Stimulated activated CD4-positive, alpha-beta T cell treated with anti-CD3 and anti-CD28 coated beads, Interleukin-1b, Interleukin-23, amount 100 ng/mL, for 24 hours (primary cell): ENCODE measurements around the gene INAFM1.
"Not testable (repeated sequence)": the region's sequence is repeated elsewhere in the genome, so short reads cannot be mapped to it uniquely, and the experiment has no call there.

Source experiments
- DNase-seq, 4 experiments: peaks; one replicate each; pipeline ENCODE4 v3.0.0-alpha.2; 2020; ENCODE audit warnings: low read depth in 4 of 4, low spot score in 1 of 4

Gene INAFM1

DNA sequence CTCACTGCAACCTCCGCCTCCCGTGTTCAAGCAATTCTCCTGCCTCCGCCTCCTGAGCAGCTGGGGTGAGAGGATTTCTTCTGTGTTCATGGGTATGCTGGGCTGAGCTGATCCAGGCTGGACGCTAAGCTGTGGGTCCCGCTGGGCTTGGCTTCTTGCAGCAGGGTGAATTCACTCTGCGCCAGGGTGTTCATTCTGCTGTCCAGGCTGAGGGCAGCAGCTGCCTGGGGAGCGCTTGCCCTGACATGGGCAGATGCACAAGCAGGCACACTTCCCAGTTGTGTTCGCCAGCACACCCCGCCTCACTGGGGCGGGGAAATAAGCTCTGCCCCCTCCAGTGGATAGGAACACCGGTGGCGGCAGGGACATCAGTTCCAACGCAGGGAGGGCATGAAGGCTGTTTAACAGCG is 7.3 kb upstream of the INAFM1 start:
- DNase-seq, result no peak

DNA sequence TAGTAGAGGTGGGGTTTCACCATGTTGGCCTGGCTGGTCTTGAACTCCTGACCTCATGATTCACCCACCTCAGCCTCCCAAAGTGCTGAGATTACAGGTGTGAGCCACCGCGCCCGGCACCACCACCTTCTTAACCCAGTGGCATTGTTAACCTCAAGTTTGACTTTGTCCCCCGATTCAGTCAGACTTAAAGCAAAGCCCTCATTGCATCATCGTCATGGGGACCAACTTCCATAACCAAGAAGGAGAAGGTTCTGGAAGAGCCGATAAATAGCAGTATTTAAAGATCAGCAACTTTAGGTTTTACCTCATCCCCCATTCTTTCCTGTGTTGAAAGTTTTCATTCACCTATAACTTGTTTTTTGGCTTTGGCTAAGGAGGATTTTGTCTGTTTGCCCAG is 6.7 kb upstream of the INAFM1 start:
- DNase-seq, result no peak

DNA sequence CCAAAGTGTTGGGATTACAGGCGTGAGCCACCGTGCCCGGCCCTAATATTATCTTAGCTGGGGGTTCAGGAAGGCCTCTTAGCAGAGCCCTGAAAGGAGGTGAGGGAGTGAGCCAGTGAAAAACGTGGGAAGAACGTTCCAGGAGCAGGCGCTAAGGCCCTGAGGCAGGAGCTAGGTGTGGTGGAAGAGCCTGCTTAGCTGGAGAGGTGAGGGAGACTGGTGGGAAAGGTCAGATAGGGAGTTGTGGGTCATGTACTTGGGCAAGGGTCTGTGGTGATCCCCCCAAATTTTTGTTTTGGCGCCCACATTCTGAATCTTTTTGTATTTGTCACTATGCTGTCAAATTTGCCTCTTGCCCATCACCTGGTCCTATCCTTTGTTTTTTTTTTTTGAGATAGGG is 5.1 kb upstream of the INAFM1 start:
- no peak for DNase-seq

DNA sequence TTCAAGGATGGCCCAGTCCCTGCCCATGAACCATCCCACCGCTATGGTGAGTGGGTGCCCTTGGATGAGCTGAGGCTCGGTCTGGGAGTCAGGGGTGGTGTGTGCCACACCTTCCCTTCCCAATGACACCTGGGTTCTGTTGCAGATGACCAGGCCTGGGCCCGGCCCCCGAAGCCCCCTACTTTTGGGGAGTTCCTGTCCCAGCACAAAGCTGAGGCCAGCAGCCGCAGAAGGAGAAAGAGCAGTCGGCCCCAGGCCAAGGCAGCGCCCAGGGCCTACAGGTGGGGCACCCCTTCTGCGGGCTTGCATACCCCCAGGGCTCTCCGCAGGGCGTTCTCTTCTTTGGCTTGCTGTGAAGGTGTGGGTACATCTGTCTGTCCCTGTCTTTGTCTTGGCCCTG is 4.3 kb upstream of the INAFM1 start:
- DNase-seq, result no peak

DNA sequence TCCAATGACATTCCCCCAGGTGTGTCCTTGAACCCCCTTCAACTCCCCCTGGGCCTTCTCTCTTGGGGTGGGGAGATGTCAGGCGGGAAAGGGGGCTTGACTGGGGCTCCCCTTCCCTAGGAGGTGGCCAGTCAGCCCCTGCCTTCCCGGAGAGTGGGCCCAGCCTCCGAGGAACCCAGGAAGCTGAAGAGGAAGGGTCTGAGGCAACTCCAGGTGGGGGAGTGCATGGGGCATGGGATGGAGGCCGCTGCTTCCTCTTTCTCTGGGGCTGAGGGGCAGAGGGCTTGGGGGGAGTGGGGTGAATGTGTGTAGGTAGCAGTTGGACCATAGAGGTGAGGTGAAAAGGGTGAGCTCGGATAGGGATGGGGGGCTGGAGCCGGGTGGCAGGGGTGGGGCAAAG is 2.7 kb upstream of the INAFM1 start:
- DNase-seq, result no peak

DNA sequence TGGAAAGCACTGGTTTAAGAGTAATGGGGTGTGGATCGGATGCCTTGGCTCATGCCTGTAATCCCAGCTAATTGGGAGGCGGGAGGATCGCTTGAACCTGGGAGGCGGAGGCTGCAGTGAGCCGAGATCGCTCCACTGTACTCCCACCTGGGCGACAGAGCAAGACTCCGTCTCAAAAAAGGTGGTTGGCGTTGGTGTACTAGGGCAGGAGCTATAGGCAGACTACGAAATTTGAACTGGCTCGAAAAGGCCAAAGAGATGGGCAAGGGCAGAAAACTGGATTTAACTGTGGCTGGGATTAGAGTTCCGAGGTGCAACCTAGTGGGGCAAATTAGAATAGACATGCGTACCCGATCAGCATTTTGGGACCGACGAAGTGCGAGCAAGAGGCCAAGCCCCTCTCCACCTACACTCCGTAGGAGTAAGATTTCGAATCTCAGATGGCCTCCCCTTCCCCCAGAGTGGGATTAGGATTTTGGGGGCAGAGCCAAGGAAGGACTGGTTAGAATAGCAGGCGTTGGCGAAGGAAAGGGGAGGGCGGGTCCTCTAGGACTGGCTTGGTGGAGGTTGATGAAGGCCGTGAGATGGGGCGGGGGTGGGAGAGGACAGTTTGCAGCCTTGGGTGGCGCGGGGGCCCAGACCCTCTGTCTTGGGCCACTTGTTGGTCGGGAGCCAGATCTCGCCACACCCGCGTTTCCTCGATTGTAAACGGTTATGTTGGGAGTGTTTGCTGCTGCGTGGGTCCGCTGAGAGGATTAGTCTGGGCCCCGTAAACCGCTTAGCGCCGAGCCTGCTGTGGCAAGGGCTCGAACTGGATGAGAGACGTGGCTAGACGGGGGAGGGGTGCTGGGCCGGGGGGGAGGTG is 2.0 kb upstream of the INAFM1 start:
- DNase-seq, result peak in 1 of 4 experiments; percentile 48

DNA sequence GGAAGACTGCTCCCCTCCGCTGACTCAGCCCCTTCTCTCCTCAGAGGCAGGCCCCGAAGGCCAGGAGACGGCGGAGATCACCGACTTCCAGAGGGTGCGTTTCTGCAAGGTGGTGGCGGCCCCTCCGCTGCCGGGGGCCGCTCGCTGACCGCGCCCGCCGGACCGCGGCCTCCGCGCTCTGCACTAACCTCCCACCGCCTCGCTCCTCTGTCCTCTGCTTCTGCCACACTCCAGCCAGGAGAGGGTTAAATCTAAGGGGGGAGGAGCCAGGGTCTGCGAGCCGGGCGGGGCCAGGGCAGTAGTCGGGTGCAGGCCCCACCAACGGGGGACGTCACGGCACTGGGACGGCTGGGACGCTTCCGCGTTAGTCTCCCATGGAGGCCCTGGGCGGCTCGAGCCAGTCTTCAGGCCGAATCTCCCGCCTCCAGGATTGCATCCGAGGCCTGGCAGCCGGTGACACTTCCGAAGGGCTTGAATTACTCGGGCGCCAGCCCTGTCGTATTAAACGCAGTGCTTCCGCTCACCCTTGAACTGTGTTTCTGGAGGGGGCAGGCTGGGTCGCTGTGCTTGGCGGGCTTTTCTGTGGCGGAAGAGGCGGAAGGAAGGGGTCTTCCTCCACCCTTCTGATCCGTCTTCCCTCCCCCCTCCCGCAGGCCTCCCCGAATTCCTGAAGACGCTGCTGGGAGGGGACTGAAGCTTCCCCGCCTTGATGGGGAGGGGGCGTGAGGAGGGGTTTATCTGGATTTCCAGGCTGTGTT is 1.2 kb upstream of the INAFM1 start:
- peak; percentile 63 to 87 (median 74) for DNase-seq

DNA sequence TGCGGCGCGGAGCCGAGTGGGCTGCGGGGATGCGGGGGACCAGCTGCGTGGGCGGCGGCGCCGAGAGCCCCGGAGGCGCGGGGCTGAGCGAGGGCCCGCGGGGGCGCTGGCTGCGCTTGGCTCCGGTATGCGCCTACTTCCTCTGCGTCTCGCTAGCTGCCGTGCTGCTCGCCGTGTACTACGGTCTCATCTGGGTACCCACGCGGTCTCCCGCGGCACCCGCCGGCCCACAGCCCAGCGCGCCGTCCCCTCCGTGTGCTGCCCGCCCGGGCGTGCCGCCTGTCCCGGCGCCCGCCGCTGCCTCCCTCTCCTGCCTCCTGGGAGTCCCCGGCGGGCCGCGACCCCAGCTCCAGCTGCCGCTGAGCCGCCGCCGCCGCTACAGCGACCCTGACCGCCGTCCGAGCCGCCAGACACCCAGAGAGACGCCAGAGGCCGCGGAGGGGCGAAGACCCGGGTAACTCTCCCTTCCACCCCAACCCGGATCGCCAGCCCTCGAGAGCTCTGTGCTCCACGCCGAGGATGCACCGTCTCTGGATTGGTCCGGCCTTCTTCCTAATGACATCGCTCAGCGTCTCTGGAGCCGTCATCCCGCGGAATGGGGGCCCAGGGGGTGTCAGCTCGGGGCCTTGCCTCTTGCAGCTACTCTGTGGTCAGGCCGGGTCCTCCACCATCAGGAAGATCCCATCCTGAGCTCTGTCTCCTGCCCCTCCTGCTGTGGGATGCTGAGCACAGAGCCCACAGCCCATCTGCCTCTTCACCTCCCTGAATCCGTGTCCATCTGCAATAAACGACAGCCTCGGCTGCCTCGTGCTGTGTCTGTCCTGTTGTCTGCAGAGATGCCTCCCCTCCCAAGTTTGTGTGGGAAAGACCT is 441 bp downstream of the INAFM1 start:
- no peak for DNase-seq

DNA sequence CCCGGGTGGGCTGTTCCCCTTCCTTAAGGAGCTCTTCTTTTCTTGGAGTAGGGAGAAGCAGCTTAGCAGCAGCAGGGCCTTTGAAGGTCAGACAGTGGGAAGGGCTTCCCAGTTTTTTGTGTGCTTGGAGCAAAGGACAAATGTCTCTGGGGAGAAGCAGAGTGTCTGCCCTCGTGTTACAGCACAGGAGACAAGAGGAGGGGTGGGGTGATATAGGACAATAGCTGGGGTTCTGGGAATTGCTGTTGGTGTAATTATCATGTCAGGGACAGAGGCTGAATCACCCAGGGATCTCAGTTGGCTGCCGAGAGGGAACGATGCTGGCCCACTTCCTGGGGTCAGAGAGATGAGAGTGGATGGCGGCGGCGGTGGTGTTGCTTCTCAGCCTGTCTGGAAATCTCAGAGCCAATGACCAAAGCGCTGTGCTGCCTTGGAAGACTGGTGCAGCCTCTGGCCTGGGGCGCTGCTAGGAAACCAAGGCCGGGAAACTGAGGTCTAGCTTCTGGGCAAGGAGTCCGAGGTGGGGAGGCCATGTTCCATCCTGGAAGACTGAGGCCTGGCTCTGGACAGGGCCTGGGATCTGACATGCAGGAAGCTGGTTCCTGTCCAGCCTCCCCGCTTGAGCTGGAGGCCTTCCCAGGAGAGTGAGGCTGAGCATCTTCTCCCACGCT is 1.2 kb downstream of the INAFM1 start:
- DNase-seq, result no peak

DNA sequence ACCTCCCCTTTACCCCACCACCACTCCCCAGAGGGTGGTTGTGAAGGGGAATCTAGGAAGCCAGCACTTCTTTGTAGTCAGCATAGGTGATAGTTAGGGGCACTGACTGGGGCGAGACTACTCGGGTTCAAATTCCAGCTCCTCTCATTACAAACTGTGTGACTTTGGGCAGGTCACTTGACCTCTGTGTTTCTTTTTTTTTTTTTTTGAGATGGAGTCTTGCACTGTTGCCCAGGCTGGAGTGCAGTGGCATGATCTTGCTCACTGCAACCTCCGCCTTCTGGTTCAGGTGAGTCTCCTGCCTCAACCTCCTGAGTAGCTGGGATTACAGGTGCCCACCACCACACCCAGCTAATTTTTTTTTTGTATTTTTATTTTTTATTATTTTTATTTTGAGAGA is 1.8 kb downstream of the INAFM1 start:
- not testable (repeated sequence) for DNase-seq

DNA sequence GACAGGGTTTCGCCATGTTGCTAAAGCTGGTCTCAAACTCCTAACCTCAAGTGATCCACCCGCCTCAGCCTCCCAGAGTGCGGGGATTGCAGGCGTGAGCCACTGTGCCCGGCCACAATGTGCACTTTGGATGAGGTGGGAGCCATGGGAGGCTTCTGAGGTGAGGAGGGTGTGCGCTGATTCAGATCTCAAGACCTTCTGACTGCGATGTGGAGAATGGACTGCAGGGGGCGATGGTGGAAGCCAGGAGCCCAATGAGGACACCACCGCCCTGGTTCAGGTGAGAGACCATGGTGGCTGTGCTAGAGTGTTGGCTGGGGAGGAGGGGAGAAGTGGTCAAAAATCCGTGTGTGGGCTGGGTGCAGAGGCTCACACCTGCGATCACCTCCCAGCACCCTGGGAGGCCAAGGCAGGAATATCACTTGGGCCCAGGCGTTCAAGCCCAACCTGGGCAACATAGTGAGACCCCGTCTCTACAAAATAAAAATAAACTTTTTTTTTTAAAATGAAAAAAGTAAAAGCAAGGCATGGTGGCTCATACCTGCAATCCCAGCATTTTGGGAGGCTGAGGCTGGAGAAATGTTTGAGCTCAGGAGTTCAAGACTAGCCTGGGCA is 5.6 kb downstream of the INAFM1 start:
- peak in 2 of 4 experiments; percentile 45 for DNase-seq

DNA sequence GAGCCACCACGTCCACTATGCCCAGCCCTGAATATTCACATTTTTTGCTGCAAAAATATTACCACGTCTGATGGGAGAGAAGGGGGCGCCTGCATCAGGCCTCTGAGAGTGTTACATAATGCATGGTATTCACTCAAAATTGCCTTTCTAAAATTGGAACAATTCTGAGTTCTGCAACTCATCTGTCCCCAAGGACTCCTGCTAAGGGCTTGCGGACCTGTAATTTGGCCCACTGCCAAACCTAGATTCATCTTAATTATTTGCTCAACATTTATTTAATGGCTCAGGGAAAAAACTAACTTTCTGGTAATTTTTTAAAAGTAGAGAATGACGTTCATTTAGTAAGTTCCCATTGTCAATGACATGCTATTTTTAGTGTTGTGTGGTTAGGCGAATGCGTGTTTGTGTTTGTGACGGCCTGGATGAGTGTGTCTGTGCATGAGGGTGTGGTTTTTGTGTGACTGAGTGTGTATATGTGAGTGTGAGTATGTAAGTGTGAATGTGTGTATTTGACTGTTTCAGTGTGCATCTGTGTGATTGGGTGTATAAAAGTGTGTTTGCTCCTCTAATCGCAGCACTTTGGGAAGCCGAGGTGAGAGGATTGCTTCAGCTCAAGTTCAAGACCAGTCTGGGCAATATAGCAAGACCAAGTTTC is 8.8 kb downstream of the INAFM1 start:
- DNase-seq, result no peak

DNA sequence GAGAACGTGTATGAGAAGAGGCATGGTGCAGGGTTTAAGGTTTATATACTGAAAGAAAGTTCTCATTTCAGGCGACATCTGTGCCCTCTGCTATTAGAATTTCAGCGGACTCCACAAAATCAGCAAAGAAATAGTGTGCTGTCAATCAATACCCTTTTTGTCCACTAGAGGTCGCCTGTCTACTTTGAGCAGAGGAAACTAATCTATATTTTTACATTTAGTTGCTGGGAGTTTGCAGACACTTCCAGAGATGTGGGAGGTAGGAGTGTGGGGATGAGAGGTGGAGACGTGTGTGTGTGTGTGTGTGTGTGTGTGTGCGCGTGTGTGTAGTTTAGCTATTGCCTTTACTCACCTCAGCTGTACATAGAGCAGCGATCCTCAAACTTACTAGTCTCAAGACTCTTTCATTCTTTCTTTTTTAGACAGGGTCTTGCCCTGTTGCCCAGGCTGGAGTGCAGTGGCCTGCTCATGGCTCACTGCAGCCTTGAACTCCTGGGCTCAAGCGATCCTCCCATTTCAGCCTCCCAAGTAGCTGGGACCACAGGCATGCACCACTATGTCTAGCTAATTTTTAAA is 9.7 kb downstream of the INAFM1 start:
- DNase-seq, result peak in 2 of 4 experiments; percentile 46 to 51

DNA sequence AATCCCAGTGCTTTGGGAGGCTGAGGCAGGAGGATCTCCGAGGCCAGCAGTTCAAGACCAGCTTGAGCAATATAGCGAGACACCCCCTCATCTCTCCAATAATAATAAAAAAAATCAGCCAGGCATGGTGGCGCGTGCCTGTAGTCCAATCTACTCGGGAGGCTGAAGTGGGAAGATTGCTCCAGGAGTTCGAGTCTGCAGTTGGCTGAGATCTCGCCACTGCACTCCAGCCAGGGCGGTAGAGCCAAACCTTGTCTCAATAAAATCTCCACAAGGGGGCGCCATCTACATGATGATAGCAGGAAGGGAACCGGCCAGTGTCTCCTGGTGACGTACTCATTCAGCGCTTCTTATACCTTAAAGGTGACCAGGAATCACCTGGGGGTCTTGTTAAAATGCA is 21.4 kb downstream of the INAFM1 start:
- DNase-seq, result peak; percentile 63 to 86 (median 68)

DNA sequence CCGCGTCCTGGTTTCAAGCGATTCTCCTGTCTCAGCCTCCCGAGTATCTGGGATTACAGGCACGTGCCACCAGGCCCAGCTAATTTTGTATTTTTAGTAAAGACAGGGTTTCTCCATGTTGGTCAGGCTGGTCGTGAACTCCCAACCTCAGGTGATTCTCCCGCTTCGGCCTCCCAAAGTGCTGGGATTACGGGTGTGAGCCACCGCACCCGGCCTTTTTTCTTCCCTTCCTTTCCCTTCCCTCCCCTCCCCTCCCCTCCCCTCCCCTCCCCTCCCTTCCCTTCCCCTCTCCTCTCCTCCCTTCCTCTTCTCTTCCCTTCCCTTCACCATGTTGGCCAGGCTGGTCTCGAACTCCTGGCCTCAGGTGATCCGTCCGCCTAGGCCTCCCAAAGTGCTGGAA is 26.2 kb downstream of the INAFM1 start:
- DNase-seq, result not testable (repeated sequence)

DNA sequence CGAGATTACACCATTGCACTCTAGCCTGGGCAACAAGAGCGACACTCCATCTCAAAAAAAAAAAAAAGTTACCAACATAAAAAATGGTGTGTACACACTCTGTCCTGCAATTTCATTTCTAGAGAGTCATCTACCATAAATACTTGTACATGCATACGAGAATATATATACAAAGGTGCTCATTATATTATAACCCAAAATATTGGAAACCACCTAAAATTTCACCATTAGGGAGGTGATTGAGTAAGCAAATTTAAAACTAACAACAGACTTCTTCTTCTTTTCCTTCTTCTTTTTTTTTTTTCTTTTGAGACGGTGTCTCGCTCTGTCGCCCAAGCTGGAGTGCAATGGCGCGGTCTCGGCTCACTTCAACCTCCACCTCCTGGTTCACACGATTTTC is 27.6 kb downstream of the INAFM1 start:
- no peak for DNase-seq

DNA sequence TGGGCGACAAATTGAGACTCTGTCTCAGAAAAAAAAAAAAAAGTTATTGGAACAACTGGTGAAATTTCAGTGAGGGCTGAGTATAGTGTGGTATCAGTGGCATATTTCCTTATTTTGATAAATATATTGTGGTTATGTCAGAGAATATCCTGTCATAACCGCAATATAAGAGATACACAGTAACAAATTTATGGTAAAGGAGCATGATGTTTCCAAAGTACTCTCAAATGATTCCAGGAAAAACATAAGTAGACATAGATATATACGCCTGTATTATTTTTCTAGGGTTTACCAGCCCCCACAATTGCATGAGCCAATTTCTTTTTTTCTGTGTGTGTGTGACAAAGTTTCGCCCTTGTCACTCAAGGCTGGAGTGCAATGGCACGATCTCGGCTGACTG is 29.3 kb downstream of the INAFM1 start:
- DNase-seq, result no peak

DNA sequence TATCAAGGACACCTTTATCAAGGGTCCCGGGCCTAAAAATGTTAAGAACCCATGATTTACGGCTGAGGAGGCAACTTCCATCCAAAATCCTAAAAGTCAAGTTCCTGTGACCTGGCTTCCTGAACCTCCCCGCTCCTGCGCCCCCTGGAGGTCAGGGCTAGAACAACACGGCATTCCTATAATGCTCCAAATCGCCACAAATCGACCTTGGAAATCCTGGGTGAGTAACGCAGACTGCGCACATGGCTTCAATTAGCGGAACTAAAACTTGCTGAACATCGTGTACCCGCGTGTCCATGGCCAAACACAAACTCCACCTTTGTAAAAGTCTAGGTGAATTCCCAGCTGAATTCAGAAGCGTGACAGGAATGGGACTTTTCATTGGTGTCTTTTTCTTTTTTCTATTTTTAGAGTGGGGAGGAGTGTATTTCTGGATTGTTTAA is 30.6 kb downstream of the INAFM1 start:
- DNase-seq, result peak; percentile 19 to 37 (median 31)

DNA sequence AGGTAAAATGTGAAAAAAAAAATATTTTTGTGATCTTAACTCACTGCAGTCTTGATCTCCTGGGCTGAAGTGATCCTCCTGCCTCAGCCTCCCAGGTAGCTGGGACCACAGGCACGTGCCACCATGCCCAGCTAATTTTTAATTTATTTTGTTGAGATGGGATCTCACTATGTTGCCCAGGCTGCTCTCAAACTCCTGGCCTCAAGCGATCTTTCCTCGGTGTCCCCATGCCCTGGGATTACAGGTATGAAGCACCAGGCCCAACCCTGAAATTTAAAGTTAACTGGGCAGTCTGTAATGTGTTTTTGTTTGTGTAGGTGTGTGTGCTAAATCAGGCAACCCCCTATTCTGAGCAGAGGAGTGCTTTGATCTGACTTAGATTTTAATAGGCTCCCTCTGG is 31.6 kb downstream of the INAFM1 start:
- DNase-seq, result no peak
